GM21360 (cell line): ENCODE data around the gene PARD6B.

Experiments used
- ATAC-seq: cut with Tn5 transposase; IDR thresholded peaks from one replicate; pipeline ENCODE4 v1.9.1; 2021; ENCODE audit warnings: mild to moderate bottlenecking, moderate library complexity; ENCODE audit not compliant: unreplicated experiment

Gene PARD6B

GRCh38 chr20:50722424-50723155 is 8.8 kb upstream of the PARD6B start:
- no peak for ATAC-seq

GRCh38 chr20:50723672-50724071 is 7.7 kb upstream of the PARD6B start:
- no peak for ATAC-seq

GRCh38 chr20:50724112-50724725 is 7.2 kb upstream of the PARD6B start:
- ATAC-seq: no peak

GRCh38 chr20:50724851-50725723 is 6.3 kb upstream of the PARD6B start:
- ATAC-seq: no peak

GRCh38 chr20:50725724-50726005 is 5.7 kb upstream of the PARD6B start:
- no peak for ATAC-seq

GRCh38 chr20:50726955-50727791 is 4.2 kb upstream of the PARD6B start:
- no peak for ATAC-seq

GRCh38 chr20:50727792-50728485 is 3.4 kb upstream of the PARD6B start:
- ATAC-seq: no peak

- no peak for ATAC-seq
Measured at GRCh38 chr20:50728486-50728980, 2.8 kb upstream of the PARD6B start.

GRCh38 chr20:50728981-50729874 is 2.2 kb upstream of the PARD6B start:
- no peak for ATAC-seq

- ATAC-seq: no peak
Measured at GRCh38 chr20:50729901-50730764, 1.2 kb upstream of the PARD6B start.

GRCh38 chr20:50730765-50731054 is 670 bp upstream of the PARD6B start:
- ATAC-seq: no peak

- peak; percentile 1 for ATAC-seq
Measured at GRCh38 chr20:50731930-50732690, 730 bp downstream of the PARD6B start.

- no peak for ATAC-seq
Measured at GRCh38 chr20:50733644-50734349, 2.4 kb downstream of the PARD6B start.

GRCh38 chr20:50734730-50735679 is 3.6 kb downstream of the PARD6B start:
- no peak for ATAC-seq

- ATAC-seq: no peak
Measured at GRCh38 chr20:50735813-50736212, 4.4 kb downstream of the PARD6B start.

- ATAC-seq: no peak
Measured at GRCh38 chr20:50737352-50737751, 6.0 kb downstream of the PARD6B start.
